ENCODE data around the gene ABCD1. TPM values are rescaled to one million over a fixed set of nuclear protein-coding genes. Genes with fewer than 3 reads are reported as not detected.

Gene ABCD1
- polyA plus RNA-seq, 1 donor from 2014 or later, result 3.6 TPM

DNA sequence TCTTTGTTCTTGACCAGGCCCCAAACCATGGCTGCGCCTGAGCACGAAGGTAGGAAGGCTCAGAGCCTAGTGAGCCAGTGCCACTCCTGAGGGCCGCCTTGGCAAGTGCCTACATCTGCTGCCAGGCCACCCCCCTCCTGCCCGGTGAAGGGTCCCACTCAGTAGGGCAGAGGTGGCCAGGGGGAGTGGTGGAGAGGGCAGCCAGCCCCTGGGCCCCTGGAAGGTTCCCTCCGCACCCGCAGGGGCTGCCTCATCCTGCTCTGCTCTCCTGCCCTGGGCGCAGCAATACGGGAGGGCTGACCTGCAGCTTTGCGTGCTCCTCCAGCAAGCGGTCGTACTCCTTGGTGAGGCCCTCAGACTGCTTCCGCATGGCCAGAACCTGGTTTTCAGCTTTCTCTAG, 22.9 kb upstream of the ABCD1 start:
- no peaks in the 10 kb centered on the region for H3K27me3 ChIP-seq (ENCODE audit: insufficient read depth, low read depth, low read length)

DNA sequence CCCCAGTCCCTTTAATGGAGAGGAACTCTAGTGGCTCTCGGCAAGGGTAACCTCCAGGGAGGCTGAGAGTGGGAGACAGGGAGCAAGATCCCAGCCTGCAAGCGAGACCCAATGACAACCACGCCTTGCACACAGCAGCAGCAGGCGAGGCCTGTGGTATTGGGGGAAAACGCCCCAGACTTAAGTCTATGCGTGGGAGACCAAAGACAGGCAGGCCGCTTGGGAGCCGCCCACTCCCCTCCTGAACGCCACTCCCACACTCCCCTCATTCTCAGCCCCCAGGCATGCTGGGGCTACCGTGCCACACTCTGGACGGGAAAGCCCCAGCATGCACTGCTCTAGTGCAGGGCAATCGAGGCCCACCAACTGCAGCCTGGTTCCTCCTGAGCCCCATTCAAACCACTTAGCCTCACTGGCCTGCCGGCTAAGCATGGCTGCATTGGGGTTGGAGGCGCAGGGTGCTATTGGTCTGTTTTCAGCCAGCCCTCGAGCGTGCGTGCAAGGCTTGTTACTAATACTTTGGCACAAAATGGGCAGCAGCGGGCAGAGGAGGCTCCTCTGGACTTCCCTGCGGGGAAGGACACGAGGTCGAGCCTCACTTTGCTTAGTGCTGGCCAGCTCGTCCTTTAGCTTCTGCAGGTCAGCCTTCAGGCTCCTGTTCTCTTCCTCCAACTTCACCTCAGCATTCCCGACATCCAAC, 22.2 kb upstream of the ABCD1 start:
- Histone ChIP-seq H3K27ac (ENCODE audit: low read length) (no peak overlapping the region), H3K9me3 (ENCODE audit: low read length) (no peaks in the 10 kb centered on the region), H3F3A (ENCODE audit: insufficient read depth, low read length, poor library complexity, severe bottlenecking) (no peaks in the 10 kb centered on the region), H3K9me2 (ENCODE audit: insufficient read depth, low read length) (no peaks in the 10 kb centered on the region), H3K79me2 (replicated peaks; ENCODE audit: insufficient read depth, low read length) (no peaks in the 10 kb centered on the region), H3K4me3 (ENCODE audit: low read length) (no peak overlapping the region), H3K27me3 (ENCODE audit: insufficient read depth, low read depth, low read length) (no peaks in the 10 kb centered on the region), H3K4me2 (ENCODE audit: low read length) (no peak overlapping the region), H4K20me1 (ENCODE audit: insufficient read depth) (no peaks in the 10 kb centered on the region), H2AFZ (ENCODE audit: low read depth, low read length) (no peak overlapping the region), H3K36me3 (ENCODE audit: insufficient read depth, low read length) (no peaks in the 10 kb centered on the region), H3K9ac (ENCODE audit: low read length) (no peak overlapping the region)
- TF ChIP-seq TAF1 (IDR thresholded peaks at IDR 0.05; ENCODE audit: low read depth) (no peak), SMC3 (conservative IDR thresholded peaks at IDR 0.05; ENCODE audit: poor library complexity) (no peak), EZH2 (IDR thresholded peaks at IDR 0.05; ENCODE audit: borderline replicate concordance, insufficient read depth, low read length, poor library complexity, severe bottlenecking) (no peak), RAD21 (conservative IDR thresholded peaks at IDR 0.05) (no peak), MXI1 (conservative IDR thresholded peaks at IDR 0.05; ENCODE audit: poor library complexity, severe bottlenecking) (no peak), EP300 (conservative IDR thresholded peaks at IDR 0.05; ENCODE audit: poor library complexity, severe bottlenecking) (no peak), POLR2AphosphoS5 (IDR thresholded peaks at IDR 0.05) (no peak)
- TF ChIP-seq, protein P1, sequence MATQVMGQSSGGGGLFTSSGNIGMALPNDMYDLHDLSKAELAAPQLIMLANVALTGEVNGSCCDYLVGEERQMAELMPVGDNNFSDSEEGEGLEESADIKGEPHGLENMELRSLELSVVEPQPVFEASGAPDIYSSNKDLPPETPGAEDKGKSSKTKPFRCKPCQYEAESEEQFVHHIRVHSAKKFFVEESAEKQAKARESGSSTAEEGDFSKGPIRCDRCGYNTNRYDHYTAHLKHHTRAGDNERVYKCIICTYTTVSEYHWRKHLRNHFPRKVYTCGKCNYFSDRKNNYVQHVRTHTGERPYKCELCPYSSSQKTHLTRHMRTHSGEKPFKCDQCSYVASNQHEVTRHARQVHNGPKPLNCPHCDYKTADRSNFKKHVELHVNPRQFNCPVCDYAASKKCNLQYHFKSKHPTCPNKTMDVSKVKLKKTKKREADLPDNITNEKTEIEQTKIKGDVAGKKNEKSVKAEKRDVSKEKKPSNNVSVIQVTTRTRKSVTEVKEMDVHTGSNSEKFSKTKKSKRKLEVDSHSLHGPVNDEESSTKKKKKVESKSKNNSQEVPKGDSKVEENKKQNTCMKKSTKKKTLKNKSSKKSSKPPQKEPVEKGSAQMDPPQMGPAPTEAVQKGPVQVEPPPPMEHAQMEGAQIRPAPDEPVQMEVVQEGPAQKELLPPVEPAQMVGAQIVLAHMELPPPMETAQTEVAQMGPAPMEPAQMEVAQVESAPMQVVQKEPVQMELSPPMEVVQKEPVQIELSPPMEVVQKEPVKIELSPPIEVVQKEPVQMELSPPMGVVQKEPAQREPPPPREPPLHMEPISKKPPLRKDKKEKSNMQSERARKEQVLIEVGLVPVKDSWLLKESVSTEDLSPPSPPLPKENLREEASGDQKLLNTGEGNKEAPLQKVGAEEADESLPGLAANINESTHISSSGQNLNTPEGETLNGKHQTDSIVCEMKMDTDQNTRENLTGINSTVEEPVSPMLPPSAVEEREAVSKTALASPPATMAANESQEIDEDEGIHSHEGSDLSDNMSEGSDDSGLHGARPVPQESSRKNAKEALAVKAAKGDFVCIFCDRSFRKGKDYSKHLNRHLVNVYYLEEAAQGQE (IDR thresholded peaks at IDR 0.05; ENCODE audit: borderline replicate concordance), result no peak
- TF ChIP-seq, protein P2, sequence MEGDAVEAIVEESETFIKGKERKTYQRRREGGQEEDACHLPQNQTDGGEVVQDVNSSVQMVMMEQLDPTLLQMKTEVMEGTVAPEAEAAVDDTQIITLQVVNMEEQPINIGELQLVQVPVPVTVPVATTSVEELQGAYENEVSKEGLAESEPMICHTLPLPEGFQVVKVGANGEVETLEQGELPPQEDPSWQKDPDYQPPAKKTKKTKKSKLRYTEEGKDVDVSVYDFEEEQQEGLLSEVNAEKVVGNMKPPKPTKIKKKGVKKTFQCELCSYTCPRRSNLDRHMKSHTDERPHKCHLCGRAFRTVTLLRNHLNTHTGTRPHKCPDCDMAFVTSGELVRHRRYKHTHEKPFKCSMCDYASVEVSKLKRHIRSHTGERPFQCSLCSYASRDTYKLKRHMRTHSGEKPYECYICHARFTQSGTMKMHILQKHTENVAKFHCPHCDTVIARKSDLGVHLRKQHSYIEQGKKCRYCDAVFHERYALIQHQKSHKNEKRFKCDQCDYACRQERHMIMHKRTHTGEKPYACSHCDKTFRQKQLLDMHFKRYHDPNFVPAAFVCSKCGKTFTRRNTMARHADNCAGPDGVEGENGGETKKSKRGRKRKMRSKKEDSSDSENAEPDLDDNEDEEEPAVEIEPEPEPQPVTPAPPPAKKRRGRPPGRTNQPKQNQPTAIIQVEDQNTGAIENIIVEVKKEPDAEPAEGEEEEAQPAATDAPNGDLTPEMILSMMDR (IDR thresholded peaks at IDR 0.05; ENCODE audit: poor library complexity, severe bottlenecking), result no peak

More for the DNA sequence above, 22.9 kb upstream of the ABCD1 start:
- Histone ChIP-seq H3K79me2 (replicated peaks; ENCODE audit: insufficient read depth, low read length) (no peaks in the 10 kb centered on the region), H3F3A (ENCODE audit: insufficient read depth, low read length, poor library complexity, severe bottlenecking) (no peaks in the 10 kb centered on the region), H3K36me3 (ENCODE audit: insufficient read depth, low read length) (no peaks in the 10 kb centered on the region), H3K9me2 (ENCODE audit: insufficient read depth, low read length) (no peaks in the 10 kb centered on the region), H3K27ac (ENCODE audit: low read length) (no peak overlapping the region), H2AFZ (ENCODE audit: low read depth, low read length) (no peak overlapping the region), H4K20me1 (ENCODE audit: insufficient read depth) (no peaks in the 10 kb centered on the region), H3K9me3 (ENCODE audit: low read length) (no peaks in the 10 kb centered on the region), H3K4me3 (ENCODE audit: low read length) (no peak overlapping the region), H3K4me2 (ENCODE audit: low read length) (no peak overlapping the region), H3K9ac (ENCODE audit: low read length) (no peak overlapping the region)
- no peak for TF ChIP-seq EP300 (conservative IDR thresholded peaks at IDR 0.05; ENCODE audit: poor library complexity, severe bottlenecking)

Data from neural cell (in vitro differentiated cells).